ENCODE results near the gene LITAFD.
"Not testable (repeated sequence)": the region's sequence is repeated elsewhere in the genome, so short reads cannot be mapped to it uniquely, and the experiment has no call there.

Gene LITAFD

DNA sequence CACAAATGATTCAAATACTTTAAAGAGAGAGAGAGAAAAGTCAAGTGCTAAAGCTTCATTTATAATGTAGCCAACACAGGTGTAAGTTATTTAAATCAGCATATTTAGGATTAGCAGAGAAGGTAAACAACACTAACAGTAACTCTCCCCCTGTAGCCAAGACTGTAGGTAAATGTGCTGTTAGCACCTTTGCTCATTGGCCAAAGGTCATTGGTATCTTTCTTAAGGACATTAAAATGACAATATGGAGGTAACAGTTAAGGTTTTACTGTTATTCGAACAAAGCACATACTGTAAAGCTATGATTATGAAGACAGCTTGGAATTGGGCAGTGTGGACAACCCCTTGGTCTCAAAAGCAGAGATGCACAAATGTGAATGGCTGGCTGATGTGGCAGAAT lies 28.7 kb downstream of the LITAFD start:
- DNase-seq (ENCODE audit: low read depth, low spot score): no peak
- no peak overlapping the region for H3K4me3 ChIP-seq (ENCODE audit: low read length)

DNA sequence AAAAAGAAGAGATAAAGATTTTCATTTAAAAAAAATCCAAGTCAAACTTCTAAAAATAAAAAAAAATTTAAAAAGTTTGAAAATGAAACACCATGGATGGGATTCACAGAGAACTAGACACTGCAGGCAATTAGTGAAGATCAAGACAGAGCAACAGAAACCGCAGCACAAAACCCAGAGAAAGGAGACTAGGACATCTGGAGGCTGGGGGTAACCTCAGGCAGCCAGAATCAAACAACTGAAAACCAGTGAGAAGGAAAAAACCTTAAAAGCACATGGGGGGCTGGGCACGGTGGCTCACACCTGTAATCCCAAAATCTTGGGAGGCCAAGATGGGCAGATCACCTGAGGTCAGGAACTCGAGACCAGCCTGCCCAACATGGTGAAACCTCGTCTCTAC lies 30.6 kb downstream of the LITAFD start:
- DNase-seq (ENCODE audit: low read depth, low spot score): peak; percentile 94
- H3K4me3 ChIP-seq (ENCODE audit: low read length): peak overlapping the region; percentile 46

DNA sequence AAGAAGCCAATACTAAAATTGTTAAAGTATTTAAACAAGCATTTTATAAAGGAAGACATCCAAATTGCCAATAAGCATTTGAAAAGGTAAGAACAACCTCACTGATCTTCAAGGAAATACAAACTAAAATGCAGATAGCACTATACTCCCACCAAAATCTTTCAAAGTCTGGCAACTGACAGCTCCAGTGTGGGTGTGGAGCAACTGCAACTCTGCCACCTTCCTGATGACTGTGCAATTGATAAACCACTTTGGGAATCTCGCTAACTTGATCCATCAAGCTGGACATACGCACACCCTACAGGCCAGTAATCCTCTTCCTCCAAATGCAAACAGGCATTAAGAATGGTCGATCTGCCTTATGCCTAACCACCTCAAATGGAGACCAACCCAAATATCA lies 31.9 kb downstream of the LITAFD start:
- no peak overlapping the region for H3K4me3 ChIP-seq (ENCODE audit: low read length)

DNA sequence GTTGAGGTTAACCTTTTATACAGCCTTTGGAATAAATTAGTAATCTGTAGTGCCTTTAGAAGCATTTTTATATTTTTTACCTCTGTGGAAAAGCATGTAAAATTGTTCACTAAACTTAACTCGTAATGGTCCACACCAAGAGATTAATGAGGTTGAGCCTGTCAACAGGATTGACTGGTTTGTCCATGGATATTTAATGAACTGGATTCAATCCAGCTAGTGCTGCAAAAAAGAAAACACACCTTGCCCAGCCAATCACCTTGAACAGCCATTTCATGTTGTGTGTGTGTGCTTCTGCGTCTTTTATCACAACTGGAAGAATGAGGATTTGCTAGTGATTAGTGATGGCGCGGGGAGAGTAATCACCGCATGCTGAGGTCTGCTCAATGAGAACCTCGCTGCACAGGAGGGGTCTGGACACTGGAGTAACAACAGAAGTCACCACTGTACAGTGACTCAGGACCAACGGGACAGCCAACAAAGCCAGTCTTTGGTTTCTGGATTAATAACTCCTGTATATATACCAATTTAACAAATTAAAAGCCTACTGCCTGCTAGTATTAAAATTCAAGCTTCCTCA lies 33.7 kb downstream of the LITAFD start:
- no peak for DNase-seq (ENCODE audit: low read depth, low spot score)

More for the DNA sequence above, 31.9 kb downstream of the LITAFD start:
- no peak for DNase-seq (ENCODE audit: low read depth, low spot score)

DNA sequence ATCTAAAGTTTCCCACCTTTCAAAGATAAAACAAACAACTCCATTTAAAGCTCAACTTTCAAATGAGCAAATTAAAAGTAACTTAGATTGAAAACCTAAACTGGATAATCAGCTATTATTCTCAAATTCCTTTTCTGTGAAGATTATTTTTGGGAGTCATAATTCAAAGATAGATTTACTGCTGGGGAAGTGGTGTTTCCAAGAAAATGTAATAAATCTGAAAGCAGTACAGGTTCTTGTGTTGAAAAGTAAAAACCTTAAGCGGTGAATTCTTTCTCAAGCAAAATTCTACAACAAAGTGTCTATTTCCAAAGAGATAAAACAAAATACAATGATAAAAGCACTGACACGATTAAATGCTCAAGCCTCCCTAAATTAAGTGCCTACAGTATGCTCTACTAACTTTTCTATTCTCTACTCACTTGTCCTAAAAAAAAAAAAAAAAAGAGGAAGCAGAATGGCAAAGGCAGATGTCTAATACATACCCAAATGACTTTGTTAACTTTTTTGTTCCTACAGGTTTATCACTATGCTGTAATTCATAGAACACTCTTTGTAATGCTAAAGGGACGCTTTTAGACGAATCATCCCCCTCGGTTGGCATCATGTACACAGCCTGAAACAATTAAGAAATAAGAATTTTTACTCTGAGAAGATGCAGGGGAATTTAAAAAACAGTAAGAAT lies 34.5 kb downstream of the LITAFD start:
- no peak overlapping the region for H3K4me3 ChIP-seq (ENCODE audit: low read length)
- no peak for DNase-seq (ENCODE audit: low read depth, low spot score)

More for the DNA sequence above, 33.7 kb downstream of the LITAFD start:
- no peak overlapping the region for H3K4me3 ChIP-seq (ENCODE audit: low read length)

DNA sequence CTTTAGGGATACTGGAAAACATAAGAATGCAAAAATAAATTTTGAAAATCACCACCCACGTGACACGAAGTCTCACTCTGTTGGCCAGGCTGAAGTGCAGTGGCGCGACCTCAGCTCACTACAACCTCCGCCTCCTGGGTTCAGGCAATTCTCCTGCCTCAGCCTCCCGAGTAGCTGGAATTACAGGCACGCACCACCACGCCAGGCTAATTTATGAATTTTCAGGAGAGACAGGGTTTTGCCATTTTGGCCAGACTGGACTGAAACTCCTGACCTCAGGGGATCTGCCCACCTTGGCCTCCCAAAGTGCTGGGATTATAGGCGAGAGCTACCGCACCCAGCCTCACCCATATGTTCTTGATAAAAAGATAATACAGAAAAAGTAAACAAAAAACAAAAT lies 35.2 kb downstream of the LITAFD start:
- not testable (repeated sequence) for DNase-seq (ENCODE audit: low read depth, low spot score); H3K4me3 ChIP-seq (ENCODE audit: low read length)

DNA sequence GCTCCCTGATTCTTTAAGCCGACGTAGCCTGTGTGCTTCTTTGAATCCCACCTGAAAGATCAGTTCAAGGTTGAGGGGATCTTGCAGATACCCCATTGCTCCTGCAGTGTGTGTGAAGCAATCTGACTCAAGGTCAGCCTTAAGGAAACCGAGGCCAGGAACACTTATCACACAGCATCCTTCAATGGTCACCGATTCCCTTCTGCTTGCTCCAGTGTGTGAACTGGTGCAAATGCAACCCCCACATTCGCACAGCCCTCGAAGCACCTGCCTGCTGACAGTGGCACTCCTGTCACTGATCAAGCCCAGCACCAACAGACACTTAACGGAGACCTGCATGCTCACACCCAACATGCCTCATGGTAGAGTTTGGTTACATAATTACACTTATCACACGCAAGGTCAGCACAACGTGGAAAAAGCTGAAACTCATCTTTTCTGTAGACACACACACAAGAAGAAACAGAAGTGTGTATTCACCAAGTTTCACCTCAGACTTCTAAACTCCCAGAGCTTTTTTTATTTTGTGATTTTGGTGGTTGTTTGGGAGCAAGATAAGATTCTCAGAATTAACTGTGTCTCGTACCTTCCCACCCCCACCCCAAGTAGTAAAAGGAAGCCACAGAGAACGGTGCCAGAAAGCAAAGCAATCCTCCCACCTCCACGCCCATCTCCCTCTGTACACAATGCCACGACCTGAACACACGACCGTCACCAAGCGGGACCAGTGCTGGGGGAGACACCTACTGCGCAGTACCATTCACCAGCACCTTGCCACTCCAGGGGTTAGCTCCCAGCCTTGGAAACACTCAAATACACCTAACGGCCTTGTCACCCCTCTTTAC lies 37.2 kb downstream of the LITAFD start:
- peak overlapping the region; percentile 25 for H3K4me3 ChIP-seq (ENCODE audit: low read length)
- DNase-seq (ENCODE audit: low read depth, low spot score): peak; percentile 59

DNA sequence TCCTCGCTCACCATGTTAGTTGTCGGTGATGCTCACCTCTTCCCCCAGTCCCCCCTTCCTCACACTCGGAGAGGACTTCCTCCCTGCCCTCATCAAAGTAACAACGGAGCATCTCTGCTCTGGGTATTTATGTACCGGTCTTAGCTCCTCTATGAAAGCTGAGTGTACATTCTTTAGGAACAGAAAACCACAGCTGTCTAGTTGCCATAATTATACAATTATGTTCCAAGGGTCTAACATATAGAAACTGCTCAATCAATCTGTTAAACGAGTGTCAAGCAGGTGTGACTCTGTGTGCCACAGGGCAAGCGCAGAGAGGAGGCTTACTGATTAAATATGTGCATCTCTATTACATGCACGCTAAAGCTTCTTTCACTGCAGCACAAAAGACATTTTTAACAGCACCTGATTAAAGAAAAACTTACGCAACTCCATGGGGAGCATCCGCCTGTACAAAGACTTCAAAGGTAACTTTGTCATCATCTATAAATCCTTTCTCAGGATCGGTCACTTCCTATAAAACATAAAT lies 37.8 kb downstream of the LITAFD start:
- DNase-seq (ENCODE audit: low read depth, low spot score): peak; percentile 80
- peak overlapping the region; percentile 25 for H3K4me3 ChIP-seq (ENCODE audit: low read length)

DNA sequence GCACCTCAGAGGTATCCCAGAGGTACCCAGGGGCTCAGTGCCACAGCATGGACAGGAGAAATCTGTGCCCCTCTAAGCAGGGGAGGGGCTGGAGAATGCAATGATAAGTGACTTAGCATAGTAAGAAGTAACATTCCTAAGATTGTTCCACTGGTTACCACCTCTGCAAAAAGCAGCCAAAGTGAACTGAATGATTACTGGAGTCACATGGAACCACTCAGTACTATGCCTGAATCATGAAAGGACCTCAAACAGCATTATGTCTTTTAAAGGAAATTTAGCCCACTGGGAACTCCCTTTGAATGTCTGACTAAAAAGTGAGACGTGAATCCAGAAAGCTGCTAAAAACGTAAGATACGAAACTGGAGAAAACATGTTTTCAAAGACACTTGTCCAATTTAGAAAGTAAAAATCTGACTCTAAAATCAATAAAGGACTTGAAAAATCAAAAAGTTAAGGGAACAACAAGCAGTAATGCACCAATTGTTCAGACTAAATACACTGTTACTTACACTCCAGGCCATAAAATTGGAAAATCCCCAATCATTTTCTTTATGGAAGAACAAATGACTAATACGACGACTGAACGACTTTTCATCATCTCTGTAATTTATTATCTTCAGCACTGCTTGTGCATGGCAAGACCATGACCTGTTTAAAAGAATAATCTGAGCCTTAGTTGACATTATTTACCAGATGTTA lies 38.6 kb downstream of the LITAFD start:
- no peak for DNase-seq (ENCODE audit: low read depth, low spot score)
- no peak overlapping the region for H3K4me3 ChIP-seq (ENCODE audit: low read length)

DNA sequence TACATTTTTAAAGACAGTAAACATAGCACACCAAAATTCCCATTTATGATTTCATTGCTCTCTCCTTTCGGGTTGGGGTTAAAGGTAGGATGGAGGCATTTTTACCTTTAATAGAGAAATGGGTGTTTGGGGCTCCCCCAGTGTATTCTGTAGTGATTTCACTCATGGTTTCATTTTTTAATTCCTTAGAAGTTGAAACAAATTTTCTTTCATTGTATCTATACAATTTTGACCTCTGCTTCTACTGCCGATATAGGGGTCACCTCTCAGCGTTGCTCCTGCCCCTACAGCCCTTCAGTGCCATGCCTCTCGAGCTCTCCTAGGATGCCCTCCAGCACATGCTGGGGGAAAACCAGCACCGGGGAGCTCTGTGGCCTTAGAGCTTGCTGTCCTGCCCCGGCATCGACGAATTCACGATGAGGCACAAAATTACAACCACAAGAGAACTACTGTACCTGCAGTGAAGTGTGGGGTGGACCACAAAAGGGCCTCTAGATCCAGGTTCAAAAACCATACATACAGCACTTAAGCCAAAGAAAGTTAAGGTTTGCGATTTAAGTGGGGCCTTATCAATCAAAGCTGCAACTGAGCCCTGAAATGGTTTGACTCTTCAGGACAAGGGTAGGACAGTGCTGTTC lies 39.3 kb downstream of the LITAFD start:
- no peak for DNase-seq (ENCODE audit: low read depth, low spot score)
- H3K4me3 ChIP-seq (ENCODE audit: low read length): no peak overlapping the region

DNA sequence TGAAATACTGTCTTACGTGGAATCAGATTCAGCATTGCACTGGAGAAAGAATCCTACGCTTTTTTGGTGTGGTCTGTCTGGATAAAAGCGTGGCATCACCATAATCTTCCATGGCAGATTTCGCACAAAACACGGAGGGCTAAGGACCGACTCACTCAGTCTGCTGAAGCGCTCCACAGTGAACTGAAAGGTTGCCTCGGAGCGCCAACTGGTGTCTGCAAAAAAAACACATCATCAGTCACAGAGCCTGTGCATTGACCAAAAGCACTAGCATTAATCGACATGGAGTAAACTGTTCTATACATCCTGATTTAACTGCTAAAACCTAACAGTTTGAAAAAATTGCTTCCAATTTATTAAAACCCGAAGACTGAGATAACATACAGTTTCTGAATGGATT lies 41.0 kb downstream of the LITAFD start:
- no peak for DNase-seq (ENCODE audit: low read depth, low spot score)
- H3K4me3 ChIP-seq (ENCODE audit: low read length): no peak overlapping the region

DNA sequence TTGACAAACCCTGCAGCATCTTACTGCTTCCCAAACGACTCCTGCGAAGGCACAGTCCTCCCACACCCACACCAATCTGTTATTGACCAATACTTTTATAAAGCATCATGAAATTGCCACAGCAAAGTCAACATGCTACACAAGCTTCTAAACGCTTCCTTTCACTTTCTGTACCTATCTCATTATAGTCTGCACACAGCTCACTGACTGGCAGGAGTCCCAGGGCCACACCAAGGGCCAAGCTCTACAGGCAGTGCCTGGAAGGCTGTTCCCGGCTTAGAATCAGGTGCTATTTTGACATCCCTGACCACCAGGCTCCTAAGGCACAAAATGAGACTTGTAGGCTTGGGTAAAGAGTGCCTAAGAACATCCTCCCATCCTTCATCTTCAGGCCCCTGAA lies 42.1 kb downstream of the LITAFD start:
- no peak overlapping the region for H3K4me3 ChIP-seq (ENCODE audit: low read length)
- no peak for DNase-seq (ENCODE audit: low read depth, low spot score)

DNA sequence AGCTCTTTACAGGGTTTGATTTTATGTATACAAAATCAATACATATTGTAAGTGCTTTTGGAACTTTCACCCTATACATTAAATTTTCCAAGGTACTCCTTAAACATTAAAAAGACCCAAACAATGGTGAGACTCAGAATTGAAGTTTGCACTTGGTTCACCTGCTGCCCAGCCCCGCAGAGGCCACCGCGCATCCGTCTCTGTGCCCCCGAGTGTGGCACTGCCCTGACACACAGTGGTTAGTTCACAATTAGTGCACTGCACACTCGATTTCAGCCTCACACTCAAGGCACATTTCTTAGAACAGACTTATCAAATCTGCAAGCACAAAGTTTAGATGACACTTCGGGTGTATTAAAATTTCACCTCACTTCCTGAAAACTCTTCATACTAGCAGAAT lies 43.3 kb downstream of the LITAFD start:
- DNase-seq (ENCODE audit: low read depth, low spot score): no peak
- H3K4me3 ChIP-seq (ENCODE audit: low read length): no peak overlapping the region

DNA sequence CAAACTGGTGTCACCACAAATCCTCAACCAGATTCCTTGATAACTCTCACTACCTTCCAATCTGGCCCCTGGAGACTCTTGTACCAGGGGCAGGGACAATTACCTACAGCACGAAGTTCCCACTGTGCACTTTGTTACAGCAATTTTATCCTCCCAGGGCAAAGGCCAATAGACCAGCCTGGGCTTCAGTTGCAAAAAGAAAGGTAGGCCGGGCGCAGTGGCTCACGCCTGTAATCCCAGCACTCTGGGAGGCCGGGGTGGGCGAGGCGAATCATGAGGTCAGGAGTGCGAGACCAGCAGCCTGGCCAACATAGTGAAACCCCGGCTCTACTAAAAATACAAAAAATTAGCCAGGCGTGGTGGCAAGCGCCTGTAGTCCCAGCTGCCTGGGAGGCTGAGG lies 44.7 kb downstream of the LITAFD start:
- no peak for DNase-seq (ENCODE audit: low read depth, low spot score)
- no peak overlapping the region for H3K4me3 ChIP-seq (ENCODE audit: low read length)

DNA sequence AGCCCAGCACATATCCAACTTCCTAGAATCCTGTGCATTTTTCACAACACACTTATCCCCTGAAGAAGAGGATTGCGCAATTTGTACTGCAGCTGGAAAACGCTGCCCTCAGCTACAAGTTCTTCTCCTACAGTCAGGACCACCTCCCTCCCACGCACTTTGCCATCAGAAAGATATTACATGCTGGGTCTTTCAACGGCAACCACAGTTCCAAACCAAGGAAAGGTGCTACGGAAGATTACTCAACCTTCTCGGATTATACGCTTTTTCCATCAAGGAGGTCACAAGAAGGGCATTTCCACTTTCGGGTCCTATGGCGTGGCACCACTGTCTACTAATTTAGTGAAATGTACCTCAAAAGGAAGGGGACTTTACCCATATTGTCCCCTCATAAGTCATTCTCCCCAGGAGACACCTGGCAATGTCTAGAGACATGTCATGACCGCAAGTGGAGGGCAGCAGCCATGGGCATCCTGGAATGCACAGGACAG lies 46.4 kb downstream of the LITAFD start:
- DNase-seq (ENCODE audit: low read depth, low spot score): no peak

DNA sequence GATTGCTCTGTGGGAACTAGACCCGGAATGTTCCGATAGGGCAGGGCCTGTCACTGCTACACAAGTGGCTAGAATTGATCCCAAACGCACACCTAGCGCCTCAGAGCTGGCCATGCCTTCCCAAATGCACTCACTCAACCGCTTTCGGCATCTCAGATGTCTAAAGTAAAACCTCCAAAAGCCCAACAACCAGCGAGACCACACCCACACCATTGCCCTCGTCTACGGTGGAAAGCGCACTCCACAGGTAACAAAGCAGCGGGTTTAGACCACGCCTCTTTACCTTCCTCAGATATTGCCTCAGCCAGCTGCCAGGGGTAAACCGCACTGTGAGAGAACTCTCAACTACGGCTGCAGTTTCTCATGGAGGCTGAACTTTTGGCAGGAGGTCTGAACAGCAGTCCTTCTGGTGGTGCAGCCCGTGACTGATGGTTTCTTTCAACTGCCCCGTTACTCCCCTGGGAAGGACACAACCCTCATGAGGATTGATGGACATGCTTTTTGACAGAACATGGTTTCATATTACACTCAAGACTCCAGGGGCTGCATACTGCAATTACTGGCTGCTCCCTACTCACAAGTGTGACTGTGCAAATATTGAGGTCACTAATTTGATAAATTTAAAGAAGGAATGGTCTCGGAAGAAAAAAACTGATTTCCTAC lies 47.1 kb downstream of the LITAFD start:
- no peak overlapping the region for H3K4me3 ChIP-seq (ENCODE audit: low read length)
- DNase-seq (ENCODE audit: low read depth, low spot score): no peak

More for the DNA sequence above, 46.4 kb downstream of the LITAFD start:
- no peak overlapping the region for H3K4me3 ChIP-seq (ENCODE audit: low read length)

DNA sequence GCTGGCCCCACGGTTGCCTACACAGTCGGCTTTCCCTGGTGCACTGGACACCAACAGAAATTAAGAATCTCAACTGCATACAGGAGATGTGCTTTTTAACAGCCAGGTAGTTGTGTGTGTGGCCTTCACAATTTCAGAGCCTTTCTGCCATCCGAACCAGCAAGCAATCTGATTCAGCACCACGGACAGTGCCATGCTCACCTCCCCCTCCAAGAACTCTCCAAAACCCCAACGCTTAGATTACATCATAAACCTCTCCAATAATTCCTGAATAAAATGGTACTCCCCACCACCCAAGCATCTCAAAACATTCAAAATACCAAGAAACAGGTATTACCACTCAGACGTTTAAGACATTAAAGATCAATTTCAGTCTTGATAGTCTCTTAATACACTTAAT lies 49.7 kb downstream of the LITAFD start:
- peak; percentile 55 for DNase-seq (ENCODE audit: low read depth, low spot score)
- no peak overlapping the region for H3K4me3 ChIP-seq (ENCODE audit: low read length)

DNA sequence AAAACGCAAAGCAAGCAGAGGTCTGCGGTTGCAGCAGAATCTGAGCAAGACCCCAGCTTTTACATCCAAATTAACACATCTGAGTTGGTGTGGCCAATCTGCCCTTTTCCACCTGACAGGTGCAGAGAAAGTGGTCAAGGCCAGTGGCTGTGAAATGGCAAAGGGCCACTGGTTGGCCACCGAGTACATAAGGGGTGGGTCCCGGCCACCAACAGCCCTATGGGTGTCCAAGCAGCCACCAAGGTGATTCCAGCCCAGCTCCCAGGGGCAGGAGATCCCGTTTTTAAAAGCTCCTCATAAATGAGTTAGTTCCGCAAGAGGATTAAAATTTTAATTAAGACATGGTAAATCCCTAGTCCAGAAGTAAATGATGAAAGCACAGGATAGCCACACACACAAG lies 52.5 kb downstream of the LITAFD start:
- no peak overlapping the region for H3K4me3 ChIP-seq (ENCODE audit: low read length)
- no peak for DNase-seq (ENCODE audit: low read depth, low spot score)

Data from Jurkat, Clone E6-1 (cell line).